CD14-positive monocyte (primary cell): ENCODE data around the gene DCLK2. TPM values are rescaled to one million over a fixed set of nuclear protein-coding genes. Genes with fewer than 3 reads are reported as not detected.

Experiments used
- DNase-seq, 3 donors: peaks; one replicate each; pipeline ENCODE4 v3.0.0-alpha.2; 2011 to 2022
- H2AFZ ChIP-seq: 2 replicates; pipeline ENCODE4 v1.6.0; 2012; ENCODE audit warnings: mild to moderate bottlenecking, low read depth, low read length, inconsistent platforms; ENCODE audit not compliant: insufficient read depth, poor library complexity, severe bottlenecking
- H3K27ac ChIP-seq, 2 donors: 1 replicate in 1 of 2; 2 replicates in 1 of 2; pipeline ENCODE4 v1.5.1; 2012 to 2013; ENCODE audit warnings: low read length in 2 of 2, control low read depth in 1 of 2, inconsistent platforms in 1 of 2, low read depth in 1 of 2, mild to moderate bottlenecking in 1 of 2
- H3K27me3 ChIP-seq, 2 donors: one replicate each; pipeline versions ENCODE4 v1.6.0 to v1.6.1; 2011 to 2013; ENCODE audit warnings: low read length in 2 of 2; ENCODE audit not compliant: control insufficient read depth in 2 of 2, insufficient read depth in 2 of 2
- H3K36me3 ChIP-seq, 2 donors: replicated peaks in 1 of 2; 1 replicate in 1 of 2; 2 replicates in 1 of 2; pipeline versions ENCODE4 v1.5.1 to v1.6.1; 2012 to 2013; ENCODE audit warnings: low read length in 2 of 2, control low read depth in 1 of 2, inconsistent platforms in 1 of 2, mild to moderate bottlenecking in 1 of 2; ENCODE audit not compliant: insufficient read depth in 2 of 2, control insufficient read depth in 1 of 2
- H3K4me1 ChIP-seq, 2 donors: 1 replicate in 1 of 2; 2 replicates in 1 of 2; pipeline versions ENCODE4 v1.5.1 to v1.6.1; 2012 to 2013; ENCODE audit warnings: low read length in 2 of 2, control low read depth in 1 of 2, inconsistent platforms in 1 of 2, mild to moderate bottlenecking in 1 of 2, moderate library complexity in 1 of 2; ENCODE audit not compliant: insufficient read depth in 2 of 2, control insufficient read depth in 1 of 2
- H3K4me2 ChIP-seq: replicated peaks from 2 replicates; pipeline ENCODE3; 2012; ENCODE audit warnings: low read length, moderate library complexity, mild to moderate bottlenecking; ENCODE audit not compliant: poor library complexity, severe bottlenecking; ENCODE audit errors: extremely low read depth
- H3K4me3 ChIP-seq, 3 experiments: fragments of 200-600 bp in 1 of 3; sonication (generic) in 1 of 3; replicated peaks in 1 of 3; 1 replicate in 2 of 3; 2 replicates in 1 of 3; pipeline ENCODE4 v1.5.1; 2011 to 2013; ENCODE audit warnings: low read length in 3 of 3, mild to moderate bottlenecking in 3 of 3, control low read depth in 2 of 3, low read depth in 2 of 3, inconsistent platforms in 1 of 3, moderate library complexity in 1 of 3
- H3K79me2 ChIP-seq: 2 replicates; pipeline ENCODE4 v1.6.0; 2012; ENCODE audit warnings: mild to moderate bottlenecking, control low read depth, inconsistent platforms, low read length, moderate library complexity; ENCODE audit not compliant: insufficient read depth
- H3K9ac ChIP-seq: 2 replicates; pipeline ENCODE4 v1.6.0; 2017; ENCODE audit warnings: low read length, mild to moderate bottlenecking; ENCODE audit not compliant: insufficient read depth, poor library complexity, severe bottlenecking
- H3K9me3 ChIP-seq, 2 donors: replicated peaks in 1 of 2; 1 replicate in 1 of 2; 2 replicates in 1 of 2; pipeline versions ENCODE4 v1.5.1 to v1.6.1; 2012 to 2013; ENCODE audit warnings: low read length in 2 of 2, control low read depth in 1 of 2; ENCODE audit not compliant: control insufficient read depth in 1 of 2, insufficient read depth in 1 of 2
- H4K20me1 ChIP-seq: 2 replicates; pipeline ENCODE4 v1.6.0; 2012; ENCODE audit warnings: mild to moderate bottlenecking, low read length, control low read depth, moderate library complexity; ENCODE audit not compliant: insufficient read depth
- H3K27ac Mint-ChIP-seq, 7 donors: one replicate each; pipeline ENCODE4 v1.8.0; 2020; ENCODE audit warnings: mild to moderate bottlenecking in 7 of 7, mixed read lengths in 7 of 7, moderate library complexity in 6 of 7, inconsistent platforms in 2 of 7
- H3K27me3 Mint-ChIP-seq, 3 donors: one replicate each; pipeline ENCODE4 v1.8.0; 2021 to 2022; ENCODE audit warnings: low read depth in 3 of 3, mild to moderate bottlenecking in 3 of 3, mixed read lengths in 3 of 3, moderate library complexity in 3 of 3, inconsistent platforms in 1 of 3
- H3K36me3 Mint-ChIP-seq, 2 donors: one replicate each; pipeline ENCODE4 v1.8.0; 2020; ENCODE audit warnings: mixed read lengths in 2 of 2, inconsistent platforms in 1 of 2, mild to moderate bottlenecking in 1 of 2
- H3K4me1 Mint-ChIP-seq: one replicate; pipeline ENCODE4 v1.8.0; 2020; ENCODE audit warnings: mild to moderate bottlenecking, mixed read lengths
- H3K4me3 Mint-ChIP-seq, 2 donors: one replicate each; pipeline ENCODE4 v1.8.0; 2020; ENCODE audit warnings: mild to moderate bottlenecking in 2 of 2, mixed read lengths in 2 of 2, moderate library complexity in 1 of 2
- H3K9me3 Mint-ChIP-seq, 7 donors: one replicate each; pipeline ENCODE4 v1.8.0; 2020 to 2022; ENCODE audit warnings: mixed read lengths in 7 of 7, mild to moderate bottlenecking in 6 of 7, moderate library complexity in 6 of 7, inconsistent platforms in 2 of 7
- CTCF ChIP-seq: fragments of 200-600 bp; IDR thresholded peaks from one replicate; pipeline ENCODE4 v1.8.0; 2022; ENCODE audit warnings: antibody characterized with exemption, mild to moderate bottlenecking
- WGBS: methylation state at CpG from one replicate; pipeline ENCODE4 v1.1.5; 2013; ENCODE audit warnings: missing lambda C conversion rate; ENCODE audit not compliant: insufficient coverage; 5-methylcytosine and 5-hydroxymethylcytosine counted together
- intact Hi-C, 2 donors: fragments of 100-400 bp; cut with micrococcal nuclease; formaldehyde crosslinking; loops; one replicate each; pipeline versions ENCODE4 v1.15.0 to v1.15.1; 2023
- polyA plus RNA-seq, 3 donors: library from polyadenylated mRNA; depleted of rRNA in 1 of 3; unstranded in 2 of 3; stranded (reverse) in 1 of 3; fragments of 300-500 nt in 2 of 3; fragments of >200 nt in 1 of 3; fragmentation: Illumina TruSeq in 2 of 3; gene quantifications; 1 replicate in 2 of 3; 2 replicates in 1 of 3; pipeline ENCODE4 v1.2.3, GENCODE V29; 2012 to 2021

Gene DCLK2
- polyA plus RNA-seq, 3 donors, result 0.13 TPM; not detected in 2

- H3K4me1 ChIP-seq, result no peaks in the 10 kb centered on the region
- H3K36me3 ChIP-seq, result no peaks in the 10 kb centered on the region
- H3K4me2 ChIP-seq, result no peak overlapping the region
- no peak overlapping the region for H3K4me3 Mint-ChIP-seq
- intact Hi-C loops, result no loop called here
- no peaks in the 10 kb centered on the region for H3K27me3 ChIP-seq
- TF ChIP-seq CTCF, result no peak
- H3K79me2 ChIP-seq, result no peaks in the 10 kb centered on the region
- no CpG with 5 or more reads among the region's 1 CpG for WGBS
- H3K4me3 ChIP-seq, result no peak overlapping the region
- no peak for DNase-seq
- H3K27me3 Mint-ChIP-seq, result no peaks in the 10 kb centered on the region
- H3K9me3 Mint-ChIP-seq, result peaks cover 0 to 10% (median 4%) of the 10 kb centered on the region in 7 donors
- H3K27ac Mint-ChIP-seq, result no peak overlapping the region
- H3K9me3 ChIP-seq, result no peaks in the 10 kb centered on the region
- H3K36me3 Mint-ChIP-seq, result no peaks in the 10 kb centered on the region
- no peaks in the 10 kb centered on the region for H4K20me1 ChIP-seq
- no peak overlapping the region for H3K9ac ChIP-seq
- H3K4me1 Mint-ChIP-seq, result peaks cover 4% of the 10 kb centered on the region
- no peak overlapping the region for H2AFZ ChIP-seq
- no peak overlapping the region for H3K27ac ChIP-seq
Measured at GRCh38 chr4:150142831-150143230, 64.6 kb downstream of the DCLK2 start.

- H3K4me2 ChIP-seq, result no peak overlapping the region
- no peaks in the 10 kb centered on the region for H3K27me3 ChIP-seq
- no peak overlapping the region for H3K27ac ChIP-seq
- TF ChIP-seq CTCF, result no peak
- intact Hi-C loops, result no loop called here
- H2AFZ ChIP-seq, result no peak overlapping the region
- no peak overlapping the region for H3K9ac ChIP-seq
- H3K4me3 ChIP-seq, result no peak overlapping the region
- no peak overlapping the region for H3K27ac Mint-ChIP-seq
- H3K4me3 Mint-ChIP-seq, result no peak overlapping the region
- peaks cover 0 to 10% (median 4%) of the 10 kb centered on the region in 7 donors for H3K9me3 Mint-ChIP-seq
- H3K27me3 Mint-ChIP-seq, result no peaks in the 10 kb centered on the region
- H3K4me1 ChIP-seq, result no peaks in the 10 kb centered on the region
- H3K9me3 ChIP-seq, result no peaks in the 10 kb centered on the region
- WGBS, result no CpG with 5 or more reads among the region's 1 CpG
- no peak for DNase-seq
- H3K79me2 ChIP-seq, result no peaks in the 10 kb centered on the region
- no peaks in the 10 kb centered on the region for H4K20me1 ChIP-seq
- H3K36me3 ChIP-seq, result no peaks in the 10 kb centered on the region
- H3K4me1 Mint-ChIP-seq, result peaks cover 4% of the 10 kb centered on the region
- H3K36me3 Mint-ChIP-seq, result no peaks in the 10 kb centered on the region
Measured at GRCh38 chr4:150145090-150145945, 67.1 kb downstream of the DCLK2 start.
